HepG2 (cell line): ENCODE results near the gene FAM111A. TPM values are rescaled to one million over a fixed set of nuclear protein-coding genes. Genes with fewer than 3 reads are reported as not detected.

Experiments
- EED ChIP-seq: sonication (generic); formaldehyde crosslinking; IDR thresholded peaks from 2 replicates; pipeline ENCODE4 v1.5.0; 2020; ENCODE audit warnings: mild to moderate bottlenecking, missing genetic modification reagents
- HMGA1 ChIP-seq: sonication (generic); formaldehyde crosslinking; conservative IDR thresholded peaks from 2 replicates; pipeline ENCODE4 v1.4.0; 2020; ENCODE audit warnings: missing genetic modification reagents
- KLF12 ChIP-seq: sonication (generic); formaldehyde crosslinking; IDR thresholded peaks from 2 replicates; pipeline ENCODE4 v1.4.0; 2020; ENCODE audit warnings: missing genetic modification reagents, borderline replicate concordance
- ZNF101 ChIP-seq: sonication (generic); formaldehyde crosslinking; IDR thresholded peaks from 2 replicates; pipeline ENCODE4 v1.4.0; 2020; ENCODE audit warnings: mild to moderate bottlenecking, low read depth, missing genetic modification reagents, borderline replicate concordance
- ZNF260 ChIP-seq: sonication (generic); formaldehyde crosslinking; IDR thresholded peaks from 2 replicates; pipeline ENCODE4 v1.4.0; 2020; ENCODE audit warnings: missing genetic modification reagents, low read depth, mild to moderate bottlenecking, borderline replicate concordance
- ZNF263 ChIP-seq: sonication (generic); formaldehyde crosslinking; IDR thresholded peaks from 2 replicates; pipeline ENCODE4 v1.4.0; 2020; ENCODE audit warnings: missing genetic modification reagents
- ZNF619 ChIP-seq: sonication (generic); formaldehyde crosslinking; IDR thresholded peaks from 2 replicates; pipeline ENCODE4 v1.4.0; 2020; ENCODE audit warnings: mild to moderate bottlenecking, missing genetic modification reagents
- polyA plus RNA-seq, 8 experiments: library from polyadenylated mRNA; depleted of rRNA in 3 of 8; stranded (reverse) in 7 of 8; unstranded in 1 of 8; fragments of >200 nt; fragmentation: Illumina TruSeq in 4 of 8; extraction: Trizol in 4 of 8; gene quantifications; 2 replicates each; pipeline versions ENCODE4 v1.2.1 to v1.2.3, GENCODE V29; 2011 to 2016; ENCODE audit warnings: low read depth in 4 of 8, missing spikeins in 1 of 8, mixed read lengths in 1 of 8; ENCODE audit not compliant: insufficient read depth in 1 of 8
- total RNA-seq, 5 experiments: library from RNA; depleted of rRNA; stranded (reverse); fragments of >200 nt; fragmentation: Illumina TruSeq; extraction: Trizol; gene quantifications; 2 replicates each; pipeline ENCODE4 v1.2.3, GENCODE V29; 2016; ENCODE audit warnings: low read depth in 1 of 5
- TF ChIP-seq, protein P1 (sequence below): sonication (generic); formaldehyde crosslinking; IDR thresholded peaks from 2 replicates; pipeline ENCODE4 v1.4.0; 2020; ENCODE audit warnings: mild to moderate bottlenecking, missing genetic modification reagents
- TF ChIP-seq, protein P2 (sequence below), 2 experiments: fragments of 450-650 bp in 1 of 2; sonication (generic) in 1 of 2; formaldehyde crosslinking in 1 of 2; IDR thresholded peaks; 2 replicates each; pipeline versions ENCODE4 v1.6.1 to v1.8.0; 2016 to 2022; ENCODE audit warnings: antibody characterized with exemption in 1 of 2, mild to moderate bottlenecking in 1 of 2, missing genetic modification reagents in 1 of 2
- TF ChIP-seq, protein P3 (sequence below): sonication (generic); formaldehyde crosslinking; IDR thresholded peaks from 2 replicates; pipeline ENCODE4 v1.4.0; 2020; ENCODE audit warnings: missing genetic modification reagents

Gene FAM111A
- total and polyA plus RNA-seq, 2 of the 13 experiments (the other 11 are each of a cell fraction or from before 2014, with no cell fraction given): 3.2 to 13.5 TPM

DNA sequence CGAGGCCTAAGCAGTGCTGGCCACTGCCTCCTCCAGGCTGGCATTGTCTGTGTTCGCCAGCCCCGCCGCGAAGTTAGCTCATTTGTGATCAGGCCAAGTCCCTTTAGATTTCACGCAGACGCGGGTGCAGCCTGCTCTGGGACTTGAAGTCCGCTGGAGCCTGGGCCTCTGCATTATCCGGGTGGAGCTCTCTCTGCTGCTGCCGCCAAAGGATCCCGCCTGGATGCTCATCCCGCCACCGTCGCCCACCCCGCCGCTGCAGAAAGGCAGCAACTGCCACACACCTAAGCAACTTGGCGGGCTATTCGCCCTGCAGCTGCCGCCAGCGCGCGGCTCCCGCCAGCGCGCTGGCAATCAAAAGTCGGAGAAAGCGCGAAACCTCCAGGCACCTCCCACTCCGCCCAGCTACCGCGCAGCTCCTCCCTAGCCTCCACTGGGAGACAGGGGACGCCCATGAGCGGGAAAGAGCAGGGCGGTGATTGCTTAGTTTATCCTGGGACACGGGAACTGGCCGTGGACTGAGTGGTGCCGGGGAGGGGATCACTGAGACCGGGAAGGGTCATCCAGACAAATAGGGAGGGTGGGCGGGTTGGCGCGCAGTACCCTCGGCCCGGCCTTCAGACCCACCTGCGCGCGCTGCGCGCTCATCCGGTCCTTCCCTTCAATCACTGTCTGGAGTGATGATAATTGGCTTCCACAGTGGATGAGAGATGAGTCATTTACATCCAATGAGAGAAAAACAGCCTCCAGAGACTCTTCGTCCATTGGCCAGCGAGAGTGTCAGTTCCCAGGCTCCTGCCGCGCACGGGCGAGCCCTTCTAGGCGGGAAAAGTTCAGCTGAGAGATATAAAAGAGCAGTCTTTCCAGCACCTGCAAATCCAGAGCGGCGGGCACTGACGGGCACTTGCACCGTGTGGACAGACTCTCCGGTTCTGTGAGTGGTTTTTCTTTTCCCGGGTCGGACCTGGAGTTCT lies 36.0 kb upstream of the FAM111A start, which contains the start of gene FAM111B (continued):
- TF ChIP-seq, protein P1, sequence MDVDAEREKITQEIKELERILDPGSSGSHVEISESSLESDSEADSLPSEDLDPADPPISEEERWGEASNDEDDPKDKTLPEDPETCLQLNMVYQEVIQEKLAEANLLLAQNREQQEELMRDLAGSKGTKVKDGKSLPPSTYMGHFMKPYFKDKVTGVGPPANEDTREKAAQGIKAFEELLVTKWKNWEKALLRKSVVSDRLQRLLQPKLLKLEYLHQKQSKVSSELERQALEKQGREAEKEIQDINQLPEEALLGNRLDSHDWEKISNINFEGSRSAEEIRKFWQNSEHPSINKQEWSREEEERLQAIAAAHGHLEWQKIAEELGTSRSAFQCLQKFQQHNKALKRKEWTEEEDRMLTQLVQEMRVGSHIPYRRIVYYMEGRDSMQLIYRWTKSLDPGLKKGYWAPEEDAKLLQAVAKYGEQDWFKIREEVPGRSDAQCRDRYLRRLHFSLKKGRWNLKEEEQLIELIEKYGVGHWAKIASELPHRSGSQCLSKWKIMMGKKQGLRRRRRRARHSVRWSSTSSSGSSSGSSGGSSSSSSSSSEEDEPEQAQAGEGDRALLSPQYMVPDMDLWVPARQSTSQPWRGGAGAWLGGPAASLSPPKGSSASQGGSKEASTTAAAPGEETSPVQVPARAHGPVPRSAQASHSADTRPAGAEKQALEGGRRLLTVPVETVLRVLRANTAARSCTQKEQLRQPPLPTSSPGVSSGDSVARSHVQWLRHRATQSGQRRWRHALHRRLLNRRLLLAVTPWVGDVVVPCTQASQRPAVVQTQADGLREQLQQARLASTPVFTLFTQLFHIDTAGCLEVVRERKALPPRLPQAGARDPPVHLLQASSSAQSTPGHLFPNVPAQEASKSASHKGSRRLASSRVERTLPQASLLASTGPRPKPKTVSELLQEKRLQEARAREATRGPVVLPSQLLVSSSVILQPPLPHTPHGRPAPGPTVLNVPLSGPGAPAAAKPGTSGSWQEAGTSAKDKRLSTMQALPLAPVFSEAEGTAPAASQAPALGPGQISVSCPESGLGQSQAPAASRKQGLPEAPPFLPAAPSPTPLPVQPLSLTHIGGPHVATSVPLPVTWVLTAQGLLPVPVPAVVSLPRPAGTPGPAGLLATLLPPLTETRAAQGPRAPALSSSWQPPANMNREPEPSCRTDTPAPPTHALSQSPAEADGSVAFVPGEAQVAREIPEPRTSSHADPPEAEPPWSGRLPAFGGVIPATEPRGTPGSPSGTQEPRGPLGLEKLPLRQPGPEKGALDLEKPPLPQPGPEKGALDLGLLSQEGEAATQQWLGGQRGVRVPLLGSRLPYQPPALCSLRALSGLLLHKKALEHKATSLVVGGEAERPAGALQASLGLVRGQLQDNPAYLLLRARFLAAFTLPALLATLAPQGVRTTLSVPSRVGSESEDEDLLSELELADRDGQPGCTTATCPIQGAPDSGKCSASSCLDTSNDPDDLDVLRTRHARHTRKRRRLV: no peak
- TF ChIP-seq ZNF101 (CRISPR knock-in tag) (no peak), ZNF263 (CRISPR knock-in tag) (peak; percentile 68; the same call in 1 of the 2 replicates), ZNF619 (CRISPR knock-in tag) (no peak), KLF12 (no peak), ZNF260 (CRISPR knock-in tag) (no peak), HMGA1 (no peak), EED (no peak)
- TF ChIP-seq, protein P2, sequence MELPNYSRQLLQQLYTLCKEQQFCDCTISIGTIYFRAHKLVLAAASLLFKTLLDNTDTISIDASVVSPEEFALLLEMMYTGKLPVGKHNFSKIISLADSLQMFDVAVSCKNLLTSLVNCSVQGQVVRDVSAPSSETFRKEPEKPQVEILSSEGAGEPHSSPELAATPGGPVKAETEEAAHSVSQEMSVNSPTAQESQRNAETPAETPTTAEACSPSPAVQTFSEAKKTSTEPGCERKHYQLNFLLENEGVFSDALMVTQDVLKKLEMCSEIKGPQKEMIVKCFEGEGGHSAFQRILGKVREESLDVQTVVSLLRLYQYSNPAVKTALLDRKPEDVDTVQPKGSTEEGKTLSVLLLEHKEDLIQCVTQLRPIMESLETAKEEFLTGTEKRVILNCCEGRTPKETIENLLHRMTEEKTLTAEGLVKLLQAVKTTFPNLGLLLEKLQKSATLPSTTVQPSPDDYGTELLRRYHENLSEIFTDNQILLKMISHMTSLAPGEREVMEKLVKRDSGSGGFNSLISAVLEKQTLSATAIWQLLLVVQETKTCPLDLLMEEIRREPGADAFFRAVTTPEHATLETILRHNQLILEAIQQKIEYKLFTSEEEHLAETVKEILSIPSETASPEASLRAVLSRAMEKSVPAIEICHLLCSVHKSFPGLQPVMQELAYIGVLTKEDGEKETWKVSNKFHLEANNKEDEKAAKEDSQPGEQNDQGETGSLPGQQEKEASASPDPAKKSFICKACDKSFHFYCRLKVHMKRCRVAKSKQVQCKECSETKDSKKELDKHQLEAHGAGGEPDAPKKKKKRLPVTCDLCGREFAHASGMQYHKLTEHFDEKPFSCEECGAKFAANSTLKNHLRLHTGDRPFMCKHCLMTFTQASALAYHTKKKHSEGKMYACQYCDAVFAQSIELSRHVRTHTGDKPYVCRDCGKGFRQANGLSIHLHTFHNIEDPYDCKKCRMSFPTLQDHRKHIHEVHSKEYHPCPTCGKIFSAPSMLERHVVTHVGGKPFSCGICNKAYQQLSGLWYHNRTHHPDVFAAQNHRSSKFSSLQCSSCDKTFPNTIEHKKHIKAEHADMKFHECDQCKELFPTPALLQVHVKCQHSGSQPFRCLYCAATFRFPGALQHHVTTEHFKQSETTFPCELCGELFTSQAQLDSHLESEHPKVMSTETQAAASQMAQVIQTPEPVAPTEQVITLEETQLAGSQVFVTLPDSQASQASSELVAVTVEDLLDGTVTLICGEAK (IDR thresholded peaks at IDR 0.05): no peak
- TF ChIP-seq, protein P2 (CRISPR knock-in tag; IDR thresholded peaks at IDR 0.05): no peak; the same call in 1 of the 2 replicates
- TF ChIP-seq, protein P3, sequence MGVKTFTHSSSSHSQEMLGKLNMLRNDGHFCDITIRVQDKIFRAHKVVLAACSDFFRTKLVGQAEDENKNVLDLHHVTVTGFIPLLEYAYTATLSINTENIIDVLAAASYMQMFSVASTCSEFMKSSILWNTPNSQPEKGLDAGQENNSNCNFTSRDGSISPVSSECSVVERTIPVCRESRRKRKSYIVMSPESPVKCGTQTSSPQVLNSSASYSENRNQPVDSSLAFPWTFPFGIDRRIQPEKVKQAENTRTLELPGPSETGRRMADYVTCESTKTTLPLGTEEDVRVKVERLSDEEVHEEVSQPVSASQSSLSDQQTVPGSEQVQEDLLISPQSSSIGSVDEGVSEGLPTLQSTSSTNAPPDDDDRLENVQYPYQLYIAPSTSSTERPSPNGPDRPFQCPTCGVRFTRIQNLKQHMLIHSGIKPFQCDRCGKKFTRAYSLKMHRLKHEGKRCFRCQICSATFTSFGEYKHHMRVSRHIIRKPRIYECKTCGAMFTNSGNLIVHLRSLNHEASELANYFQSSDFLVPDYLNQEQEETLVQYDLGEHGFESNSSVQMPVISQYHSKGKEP (CRISPR knock-in tag): no peak
